RWPE2 (cell line): ENCODE measurements around the gene WFDC10B.
A peak's percentile ranks its signal among the peaks of the same experiment; 100 is the strongest.

ENCODE experiments used
- ATAC-seq: fragments of 200-7000 bp; cut with Tn5 transposase; 3 replicates; pipeline ENCODE4 v1.9.1; 2021; ENCODE audit warnings: low read depth
- DNase-seq: peaks from one replicate; pipeline ENCODE4 v3.0.0-alpha.2; 2020; ENCODE audit warnings: low spot score
- H3K27ac ChIP-seq: fragments of 450-650 bp; 2 replicates; pipeline ENCODE4 v1.5.1; 2017; ENCODE audit warnings: mild to moderate bottlenecking; ENCODE audit not compliant: poor library complexity, severe bottlenecking
- H3K27me3 ChIP-seq: fragments of 250-450 bp; sonication (Bioruptor Pico); 2 replicates; pipeline ENCODE4 v1.5.1; 2021; ENCODE audit warnings: mild to moderate bottlenecking, moderate library complexity; ENCODE audit not compliant: insufficient read depth, poor library complexity, severe bottlenecking
- H3K36me3 ChIP-seq: fragments of 250-450 bp; sonication (Bioruptor Pico); 2 replicates; pipeline ENCODE4 v1.5.1; 2020; ENCODE audit warnings: low read depth, mild to moderate bottlenecking, moderate library complexity
- H3K4me1 ChIP-seq: fragments of 250-450 bp; sonication (Bioruptor Pico); 2 replicates; pipeline ENCODE4 v1.5.1; 2021; ENCODE audit warnings: mild to moderate bottlenecking, moderate library complexity; ENCODE audit not compliant: insufficient read depth, poor library complexity, severe bottlenecking
- H3K4me3 ChIP-seq: fragments of 250-450 bp; sonication (Bioruptor Pico); 2 replicates; pipeline ENCODE4 v1.5.1; 2021; ENCODE audit warnings: mild to moderate bottlenecking, moderate library complexity; ENCODE audit not compliant: severe bottlenecking
- H3K9me3 ChIP-seq: fragments of 250-450 bp; sonication (Bioruptor Pico); 2 replicates; pipeline ENCODE4 v1.5.1; 2021; ENCODE audit warnings: mild to moderate bottlenecking, moderate library complexity; ENCODE audit not compliant: severe bottlenecking
- TF ChIP-seq, protein P1 (sequence below): fragments of 450-650 bp; IDR thresholded peaks from one replicate; pipeline ENCODE4 v1.5.1; 2017; ENCODE audit warnings: mild to moderate bottlenecking, moderate library complexity; ENCODE audit not compliant: poor library complexity, severe bottlenecking

The WFDC10B gene

DNA sequence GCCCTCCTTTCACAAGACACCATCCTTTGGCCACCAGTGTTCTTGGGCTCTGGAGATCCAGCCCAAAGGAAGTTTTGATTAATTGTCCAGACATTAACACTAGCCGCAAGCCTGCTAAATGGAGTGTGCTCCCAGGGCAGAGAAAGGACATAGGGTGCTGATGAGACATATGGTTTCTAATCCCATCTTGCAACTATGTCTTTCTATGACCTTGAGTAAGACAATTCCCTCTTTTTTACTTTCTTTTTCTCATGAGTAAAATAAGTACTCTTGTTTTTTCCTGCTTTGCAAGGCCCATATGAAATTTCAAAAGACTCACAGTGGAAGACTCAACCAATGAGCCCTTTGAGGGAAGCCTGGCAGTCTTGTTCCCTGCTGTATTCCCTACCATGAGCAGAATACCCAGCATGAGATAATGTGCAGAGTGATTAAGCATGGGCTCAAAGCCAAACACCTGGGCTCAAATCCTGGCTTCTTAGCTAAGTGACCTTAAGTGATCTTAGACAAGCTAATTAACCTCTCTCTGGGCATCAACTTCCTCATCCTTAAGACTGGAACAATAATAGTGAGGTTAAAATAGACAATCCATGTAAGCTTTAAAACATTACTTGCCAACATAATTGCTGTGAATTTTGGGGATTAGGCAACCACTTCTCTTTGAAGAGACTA is at the start of gene WFDC10B:
Gene WFDC10B (minus strand): TSS at position 51 of the 669 bp plus-strand sequence. CDS start 19,027 bp downstream, outside the sequence.
- H3K4me3 ChIP-seq, result no peak within 1 kb of the TSS
- DNase-seq (no peak), ATAC-seq (peak; percentile 46)
- no peaks in the 10 kb centered on the region for H3K36me3 ChIP-seq
- H3K9me3 ChIP-seq, result no peaks in the 10 kb centered on the region
- TF ChIP-seq, protein P1, sequence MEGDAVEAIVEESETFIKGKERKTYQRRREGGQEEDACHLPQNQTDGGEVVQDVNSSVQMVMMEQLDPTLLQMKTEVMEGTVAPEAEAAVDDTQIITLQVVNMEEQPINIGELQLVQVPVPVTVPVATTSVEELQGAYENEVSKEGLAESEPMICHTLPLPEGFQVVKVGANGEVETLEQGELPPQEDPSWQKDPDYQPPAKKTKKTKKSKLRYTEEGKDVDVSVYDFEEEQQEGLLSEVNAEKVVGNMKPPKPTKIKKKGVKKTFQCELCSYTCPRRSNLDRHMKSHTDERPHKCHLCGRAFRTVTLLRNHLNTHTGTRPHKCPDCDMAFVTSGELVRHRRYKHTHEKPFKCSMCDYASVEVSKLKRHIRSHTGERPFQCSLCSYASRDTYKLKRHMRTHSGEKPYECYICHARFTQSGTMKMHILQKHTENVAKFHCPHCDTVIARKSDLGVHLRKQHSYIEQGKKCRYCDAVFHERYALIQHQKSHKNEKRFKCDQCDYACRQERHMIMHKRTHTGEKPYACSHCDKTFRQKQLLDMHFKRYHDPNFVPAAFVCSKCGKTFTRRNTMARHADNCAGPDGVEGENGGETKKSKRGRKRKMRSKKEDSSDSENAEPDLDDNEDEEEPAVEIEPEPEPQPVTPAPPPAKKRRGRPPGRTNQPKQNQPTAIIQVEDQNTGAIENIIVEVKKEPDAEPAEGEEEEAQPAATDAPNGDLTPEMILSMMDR, result no peak
- H3K27me3 ChIP-seq, result peaks cover 23% of the 10 kb centered on the region
- no peak within 1 kb of the TSS for H3K27ac ChIP-seq
- no peaks in the 10 kb centered on the region for H3K4me1 ChIP-seq

DNA sequence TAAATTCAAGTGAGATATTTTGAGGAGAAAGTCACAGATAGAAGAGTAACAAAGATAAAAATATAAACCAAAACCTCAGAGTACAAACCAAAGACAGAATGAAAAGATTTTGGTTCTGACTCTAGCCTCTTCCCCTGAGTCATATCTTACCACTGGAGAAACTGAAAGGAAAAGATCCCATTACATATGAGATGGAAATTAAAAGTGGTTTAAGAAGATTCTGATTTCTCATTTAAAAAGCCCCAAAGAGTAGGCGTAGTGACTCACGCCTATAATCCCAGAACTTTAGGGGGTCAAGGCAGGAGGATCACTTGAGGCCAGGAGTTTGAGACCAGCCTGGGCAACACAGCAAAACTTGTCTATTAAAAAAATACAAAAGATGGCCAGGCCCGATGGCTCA is 47.9 kb upstream of the WFDC10B start:
- no peaks in the 10 kb centered on the region for H3K9me3 ChIP-seq
- no peak for DNase-seq
- H3K4me1 ChIP-seq, result no peaks in the 10 kb centered on the region
- H3K4me3 ChIP-seq, result no peak overlapping the region
- H3K27ac ChIP-seq, result no peak overlapping the region
- peak; percentile 35; the same call in 1 of the 3 replicates for ATAC-seq
- peaks cover 26% of the 10 kb centered on the region for H3K27me3 ChIP-seq
- TF ChIP-seq, protein P1, result no peak
- H3K36me3 ChIP-seq, result no peaks in the 10 kb centered on the region

DNA sequence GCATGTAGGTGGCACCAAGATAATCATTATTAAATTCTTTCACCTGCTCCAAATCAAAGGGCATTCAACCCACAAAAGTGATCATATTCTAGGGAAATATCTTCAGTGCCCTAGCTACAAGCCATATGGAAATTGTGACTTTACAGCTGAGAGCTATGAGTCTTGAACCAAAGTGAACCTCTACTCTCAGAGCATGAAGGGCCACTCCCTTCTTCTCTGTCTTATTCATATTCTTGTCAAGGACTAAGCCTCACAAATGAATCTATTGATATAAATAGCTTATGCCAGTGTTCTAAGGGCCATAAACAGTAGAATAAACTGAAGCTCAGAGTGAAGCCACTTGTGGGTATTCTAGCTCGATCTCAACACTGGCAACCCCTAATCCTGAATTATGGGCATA is 46.9 kb upstream of the WFDC10B start:
- no peak for ATAC-seq
- H3K9me3 ChIP-seq, result no peaks in the 10 kb centered on the region
- DNase-seq, result no peak
- no peaks in the 10 kb centered on the region for H3K36me3 ChIP-seq
- H3K27ac ChIP-seq, result no peak overlapping the region
- TF ChIP-seq, protein P1, result no peak
- no peaks in the 10 kb centered on the region for H3K4me1 ChIP-seq
- peaks cover 36% of the 10 kb centered on the region for H3K27me3 ChIP-seq
- H3K4me3 ChIP-seq, result no peak overlapping the region

DNA sequence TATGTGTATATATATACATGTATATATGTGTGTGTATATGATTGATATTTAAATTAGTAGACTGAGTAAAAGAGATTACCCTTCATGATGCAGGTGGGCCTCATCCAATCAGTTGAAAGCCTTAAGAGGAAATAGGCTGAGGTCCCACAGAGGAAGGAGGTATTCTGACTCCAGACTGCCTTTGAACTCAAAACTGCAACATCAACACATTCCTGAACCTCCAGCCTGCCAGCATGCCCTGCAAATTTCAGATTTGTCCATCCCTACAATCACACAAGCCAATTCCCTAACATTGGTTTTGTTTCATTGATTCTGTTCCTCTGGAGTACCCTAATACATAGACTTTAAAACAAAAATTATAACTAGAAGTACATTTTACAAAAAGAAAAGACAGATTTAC is 40.2 kb upstream of the WFDC10B start:
- no peaks in the 10 kb centered on the region for H3K4me1 ChIP-seq
- peaks cover 24% of the 10 kb centered on the region for H3K27me3 ChIP-seq
- DNase-seq (no peak), ATAC-seq (no peak)
- H3K27ac ChIP-seq, result no peak overlapping the region
- no peak overlapping the region for H3K4me3 ChIP-seq
- no peaks in the 10 kb centered on the region for H3K36me3 ChIP-seq
- TF ChIP-seq, protein P1, result no peak
- H3K9me3 ChIP-seq, result no peaks in the 10 kb centered on the region

DNA sequence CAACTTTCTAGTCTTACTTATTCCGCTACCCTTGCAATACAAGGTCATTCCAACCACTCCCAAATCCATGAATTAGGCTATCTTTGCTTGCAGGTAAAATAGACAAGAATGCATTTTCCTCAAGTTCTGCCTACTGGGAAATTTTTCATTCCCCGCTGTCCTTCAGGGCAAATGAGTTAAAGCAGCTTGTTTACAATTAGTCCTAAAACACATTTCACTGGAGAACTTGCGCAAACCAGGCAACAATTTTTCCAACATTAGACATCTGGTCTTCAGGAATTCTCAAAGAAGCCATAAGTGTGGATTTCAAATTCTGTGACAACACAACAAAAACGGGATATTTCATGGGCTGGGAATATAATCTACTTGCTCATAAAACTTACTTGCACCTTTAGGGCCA is 37.8 kb upstream of the WFDC10B start:
- no peaks in the 10 kb centered on the region for H3K4me1 ChIP-seq
- H3K27ac ChIP-seq, result no peak overlapping the region
- no peaks in the 10 kb centered on the region for H3K9me3 ChIP-seq
- no peak for ATAC-seq
- no peak overlapping the region for H3K4me3 ChIP-seq
- peaks cover 16% of the 10 kb centered on the region for H3K27me3 ChIP-seq
- H3K36me3 ChIP-seq, result no peaks in the 10 kb centered on the region
- TF ChIP-seq, protein P1, result no peak
- DNase-seq, result no peak
